ENCODE data around the gene DGKI.
"Not testable (repeated sequence)": the region's sequence is repeated elsewhere in the genome, so short reads cannot be mapped to it uniquely, and the experiment has no call there.

DNA sequence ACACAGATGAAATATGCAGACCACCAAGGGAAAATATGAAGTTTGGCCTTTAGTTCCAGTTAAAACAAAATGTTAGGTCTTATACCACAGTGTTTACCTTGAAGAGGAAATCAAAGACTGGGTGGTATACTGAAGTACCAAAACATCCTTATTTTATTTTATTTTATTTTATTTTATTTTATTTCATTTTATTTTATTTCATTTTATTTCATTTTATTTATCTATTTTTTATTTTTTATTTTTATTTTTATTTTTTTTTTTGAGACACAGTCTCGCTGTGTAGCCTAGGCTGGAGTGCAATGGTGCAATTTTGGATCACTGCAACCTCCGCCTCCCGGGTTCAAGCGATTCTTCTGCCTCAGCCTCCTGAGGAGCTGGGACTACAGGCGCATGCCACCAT lies 140.4 kb downstream of the DGKI start:
- TF ChIP-seq, protein P1, sequence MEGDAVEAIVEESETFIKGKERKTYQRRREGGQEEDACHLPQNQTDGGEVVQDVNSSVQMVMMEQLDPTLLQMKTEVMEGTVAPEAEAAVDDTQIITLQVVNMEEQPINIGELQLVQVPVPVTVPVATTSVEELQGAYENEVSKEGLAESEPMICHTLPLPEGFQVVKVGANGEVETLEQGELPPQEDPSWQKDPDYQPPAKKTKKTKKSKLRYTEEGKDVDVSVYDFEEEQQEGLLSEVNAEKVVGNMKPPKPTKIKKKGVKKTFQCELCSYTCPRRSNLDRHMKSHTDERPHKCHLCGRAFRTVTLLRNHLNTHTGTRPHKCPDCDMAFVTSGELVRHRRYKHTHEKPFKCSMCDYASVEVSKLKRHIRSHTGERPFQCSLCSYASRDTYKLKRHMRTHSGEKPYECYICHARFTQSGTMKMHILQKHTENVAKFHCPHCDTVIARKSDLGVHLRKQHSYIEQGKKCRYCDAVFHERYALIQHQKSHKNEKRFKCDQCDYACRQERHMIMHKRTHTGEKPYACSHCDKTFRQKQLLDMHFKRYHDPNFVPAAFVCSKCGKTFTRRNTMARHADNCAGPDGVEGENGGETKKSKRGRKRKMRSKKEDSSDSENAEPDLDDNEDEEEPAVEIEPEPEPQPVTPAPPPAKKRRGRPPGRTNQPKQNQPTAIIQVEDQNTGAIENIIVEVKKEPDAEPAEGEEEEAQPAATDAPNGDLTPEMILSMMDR (IDR thresholded peaks at IDR 0.05) = not testable (repeated sequence)
- TF ChIP-seq POLR2A (IDR thresholded peaks at IDR 0.05) = not testable (repeated sequence)

Measured in suprapubic skin (tissue), 3 donors.